GM18861 (cell line): ENCODE measurements around the gene VIPAS39.

Source experiments
- ATAC-seq: cut with Tn5 transposase; IDR thresholded peaks from one replicate; pipeline ENCODE4 v1.9.1; 2021; ENCODE audit not compliant: unreplicated experiment

VIPAS39 gene

DNA sequence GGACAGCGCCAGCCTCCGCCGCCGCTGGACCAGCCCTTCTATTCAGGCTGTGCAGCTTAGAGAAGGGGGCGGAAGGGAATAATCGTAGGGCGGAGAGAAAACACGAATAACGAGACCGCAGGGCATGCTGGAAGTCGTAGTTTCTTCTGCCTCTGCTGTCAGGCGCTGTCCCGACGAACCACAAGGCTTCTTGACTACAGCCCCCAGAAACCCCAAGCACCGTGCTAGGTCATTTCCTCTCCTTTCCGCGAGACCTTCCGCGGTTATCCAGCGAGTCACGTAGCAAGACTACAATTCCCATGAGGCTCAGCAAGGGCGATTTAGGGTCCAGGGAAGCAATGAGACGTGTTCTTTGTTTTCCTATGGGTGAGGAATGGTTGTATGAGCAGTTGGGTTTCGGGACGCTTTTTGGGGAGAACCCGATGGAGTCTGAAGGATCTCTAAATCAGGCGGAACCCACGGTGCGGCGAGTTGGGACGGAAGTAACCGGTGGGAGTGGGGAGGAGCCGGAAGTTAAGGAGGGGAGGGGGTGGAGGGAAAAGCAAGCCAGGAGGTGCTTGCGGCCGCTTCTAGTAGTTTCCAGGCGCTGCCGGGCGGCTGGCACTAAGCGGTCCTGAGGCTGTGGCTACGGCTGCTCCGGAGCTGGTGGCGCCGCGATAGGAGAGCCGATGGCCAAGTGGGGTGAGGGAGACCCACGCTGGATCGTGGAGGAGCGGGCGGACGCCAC is at the start of gene VIPAS39, which contains the start of gene AHSA1:
TSS of gene VIPAS39 (minus strand) at position 80 of the 727 bp plus-strand sequence. CDS start 3,499 bp downstream, outside the sequence.
TSS of gene AHSA1 (plus strand) at position 572 of the 727 bp plus-strand sequence. CDS start at position 669, 97 bp downstream.
- peak; percentile 85 for ATAC-seq

- ATAC-seq = no peak
Measured at GRCh38 chr14:77505031-77505430, 47.6 kb upstream of the VIPAS39 start.

GRCh38 chr14:77503138-77503537 is 45.7 kb upstream of the VIPAS39 start:
- no peak for ATAC-seq

- no peak for ATAC-seq
Measured at GRCh38 chr14:77502109-77502782, 44.8 kb upstream of the VIPAS39 start.

- no peak for ATAC-seq
Measured at GRCh38 chr14:77498984-77499527, 41.7 kb upstream of the VIPAS39 start.

GRCh38 chr14:77498120-77498979 is 40.9 kb upstream of the VIPAS39 start, which contains the start of gene ISM2:
Gene ISM2 (minus strand): TSS chr14:77498816. CDS start chr14:77498793, 23 bp downstream.
- peak; percentile 53 for ATAC-seq

DNA sequence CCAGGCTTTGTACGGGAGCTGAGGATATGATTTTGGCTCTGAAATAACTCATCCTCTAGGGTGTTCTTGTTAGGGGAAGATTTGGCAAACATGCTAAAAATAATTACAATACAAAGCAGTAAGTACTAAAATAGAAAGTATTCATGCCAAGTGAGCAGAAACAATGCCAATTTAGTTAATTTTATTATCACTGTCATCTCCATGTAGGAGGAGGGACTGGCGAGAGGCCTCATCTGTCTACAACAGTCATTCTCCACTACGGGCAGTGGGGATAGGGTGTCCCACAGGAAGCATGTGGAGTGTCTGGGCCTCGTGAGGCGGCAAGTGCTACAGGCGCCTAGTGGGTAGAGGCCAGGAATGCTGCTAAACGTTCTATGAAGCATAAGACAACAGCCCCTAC is 37.9 kb upstream of the VIPAS39 start:
- no peak for ATAC-seq

DNA sequence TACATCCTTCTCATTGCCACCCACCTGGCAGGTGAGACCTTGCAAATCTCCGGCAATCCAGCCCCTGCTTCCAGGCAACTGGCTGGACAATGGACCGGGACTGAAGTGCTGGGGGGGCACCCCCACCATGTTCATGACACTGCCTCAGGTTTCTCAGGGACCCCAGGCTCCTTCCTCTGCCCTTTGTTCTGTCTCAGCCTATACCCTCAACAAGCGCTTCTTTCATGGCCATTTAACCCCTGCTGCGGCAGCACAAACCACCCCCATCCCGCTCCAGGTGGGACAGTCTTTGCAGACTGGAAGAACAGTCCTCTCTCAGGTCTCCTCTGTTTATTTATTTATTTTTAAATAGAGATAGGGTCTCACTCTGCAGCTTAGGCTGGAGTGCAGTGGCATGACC is 33.7 kb upstream of the VIPAS39 start:
- ATAC-seq = no peak

DNA sequence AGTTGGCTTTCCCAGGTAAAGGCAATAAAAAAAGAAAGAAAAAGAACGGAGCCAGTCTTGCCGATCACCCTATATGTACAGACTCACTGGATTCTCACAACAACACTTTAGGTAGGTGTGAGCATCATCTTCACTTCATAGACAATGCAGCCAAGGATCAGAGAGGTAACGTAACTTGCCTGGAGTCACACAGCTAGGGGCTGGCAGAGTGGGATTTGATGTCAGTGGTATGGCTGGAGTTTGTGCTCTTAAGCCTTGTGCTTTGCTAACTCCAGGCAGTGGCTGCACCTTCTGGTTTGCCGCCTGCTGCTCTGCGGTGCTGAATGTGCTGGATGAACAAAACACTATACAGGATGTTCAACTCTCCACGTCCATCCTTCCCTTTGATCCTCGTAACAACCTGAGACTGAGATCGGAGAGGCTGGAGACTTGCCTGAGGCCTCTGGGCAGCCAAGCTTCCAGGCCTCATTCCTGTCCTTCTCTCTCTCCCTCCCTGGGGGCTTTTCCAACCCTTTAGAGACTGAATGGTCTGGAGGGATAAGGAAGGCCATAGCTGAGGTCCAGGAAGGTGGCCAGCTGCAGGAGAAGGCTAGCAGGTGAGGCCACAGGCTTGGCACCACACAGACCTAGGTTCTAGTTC is 33.1 kb upstream of the VIPAS39 start:
- no peak for ATAC-seq

DNA sequence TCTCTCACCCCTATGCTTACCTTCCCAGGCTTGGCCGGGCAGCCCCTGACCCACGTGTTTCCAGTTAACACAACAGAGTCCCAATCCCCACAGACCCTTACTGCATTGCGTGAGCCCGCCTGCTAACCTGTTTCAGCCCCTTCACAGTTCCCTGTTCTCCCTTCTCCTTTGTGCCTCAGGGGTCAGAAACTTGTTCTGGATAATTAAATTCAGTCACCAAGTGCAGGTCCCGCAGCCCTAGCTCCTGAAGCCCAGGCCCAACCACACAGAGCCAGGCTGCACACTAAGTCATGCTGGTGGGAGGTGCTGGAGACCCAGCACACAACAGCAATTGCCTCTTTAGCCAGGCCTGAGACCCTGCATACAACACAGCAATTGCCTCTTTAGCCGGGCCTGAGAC is 31.6 kb upstream of the VIPAS39 start:
- ATAC-seq = no peak

- no peak for ATAC-seq
Measured at GRCh38 chr14:77488558-77488957, 31.2 kb upstream of the VIPAS39 start.

DNA sequence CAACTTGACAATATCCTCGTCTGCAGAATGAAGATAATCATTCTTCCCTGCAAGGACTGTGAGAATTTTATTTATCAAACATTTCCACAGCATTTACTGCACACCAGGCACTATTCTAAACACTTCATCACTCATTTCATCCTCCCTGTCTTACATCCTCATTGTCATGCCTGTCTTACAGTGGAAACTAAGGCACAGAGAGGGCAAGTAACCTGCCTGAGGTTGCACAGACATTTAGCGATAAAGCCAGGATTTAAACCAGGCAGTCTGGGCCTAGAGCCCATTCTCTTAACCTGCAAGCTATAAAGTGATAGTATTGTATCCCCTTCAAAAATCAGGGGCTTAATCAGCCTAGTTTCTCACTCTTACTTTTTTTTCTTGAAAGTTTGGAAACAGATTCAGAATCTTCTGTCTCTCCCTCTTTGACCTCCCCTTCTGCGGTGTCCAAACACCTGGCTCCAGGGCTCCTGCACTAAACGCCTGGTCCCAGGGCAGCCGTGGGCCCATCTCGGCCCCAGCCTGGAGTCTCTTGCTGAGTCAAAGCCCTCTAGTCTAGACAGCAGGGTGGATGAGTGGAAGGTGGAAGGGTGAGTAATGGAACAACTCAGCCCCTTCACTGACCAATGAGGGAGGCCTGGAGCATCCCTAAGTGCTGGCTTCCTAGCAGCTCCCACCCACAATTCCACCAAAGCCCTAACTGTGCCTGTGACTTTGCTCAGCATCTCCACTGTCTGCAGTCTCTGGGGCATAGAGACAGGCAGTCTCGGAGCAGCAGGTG is 28.7 kb upstream of the VIPAS39 start:
- no peak for ATAC-seq

- ATAC-seq = no peak
Measured at GRCh38 chr14:77485256-77485655, 27.9 kb upstream of the VIPAS39 start.

- ATAC-seq = no peak
Measured at GRCh38 chr14:77482422-77482821, 25.0 kb upstream of the VIPAS39 start.

DNA sequence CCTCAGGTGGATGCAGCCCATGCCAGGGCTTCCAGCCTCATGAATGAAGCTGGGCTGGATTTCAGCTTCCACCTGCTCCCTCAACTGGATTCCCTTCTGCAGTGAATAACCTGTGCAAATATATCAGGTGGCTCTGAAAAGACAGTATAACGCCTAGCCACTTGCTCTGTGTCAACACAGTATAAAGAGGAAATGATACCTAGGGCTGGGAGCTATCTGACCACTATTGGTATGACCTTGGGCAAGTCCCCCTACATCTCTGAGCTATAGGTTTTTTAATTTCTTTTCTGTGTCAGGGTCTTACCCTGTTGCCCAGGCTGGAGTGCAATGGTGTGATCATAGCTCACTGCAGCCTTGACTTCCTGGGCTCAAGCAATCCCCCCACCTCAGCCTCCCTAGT is 21.4 kb upstream of the VIPAS39 start:
- ATAC-seq = peak; percentile 96

GRCh38 chr14:77478029-77478428 is 20.6 kb upstream of the VIPAS39 start:
- ATAC-seq = no peak

DNA sequence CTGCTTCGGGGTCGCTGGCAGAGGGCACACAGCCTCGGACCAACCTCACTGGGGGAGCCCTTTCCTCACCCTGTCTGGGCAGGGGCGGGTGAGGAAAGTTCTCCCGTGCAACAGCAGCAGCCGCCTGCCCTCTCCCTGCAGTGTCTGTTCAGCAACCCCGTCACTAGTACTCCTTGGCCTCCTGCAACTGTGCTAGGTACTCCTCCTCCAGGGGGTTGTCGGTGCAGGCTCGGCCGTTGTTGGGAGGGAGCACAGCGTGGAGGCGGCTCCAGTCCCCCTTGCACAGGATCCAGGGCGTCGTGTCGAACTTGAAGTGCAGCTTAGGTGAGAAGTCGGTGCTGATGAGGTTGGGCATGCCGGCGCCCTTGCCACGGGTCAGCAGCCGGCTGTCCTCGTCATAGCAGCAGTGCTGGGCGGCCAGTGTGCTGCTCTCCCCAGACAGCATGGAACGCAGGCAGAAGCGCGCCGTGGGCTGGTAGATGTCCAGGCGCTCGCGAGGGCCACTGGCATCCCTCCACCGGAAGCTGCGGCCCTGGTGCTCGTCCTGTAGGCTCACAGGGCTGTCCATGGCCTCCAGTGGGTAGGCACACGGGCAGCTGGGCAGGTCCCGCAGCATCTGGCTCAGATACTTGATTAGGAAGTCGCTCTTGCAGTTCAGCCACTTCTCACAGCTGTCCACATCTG is 18.2 kb upstream of the VIPAS39 start:
- ATAC-seq = no peak

DNA sequence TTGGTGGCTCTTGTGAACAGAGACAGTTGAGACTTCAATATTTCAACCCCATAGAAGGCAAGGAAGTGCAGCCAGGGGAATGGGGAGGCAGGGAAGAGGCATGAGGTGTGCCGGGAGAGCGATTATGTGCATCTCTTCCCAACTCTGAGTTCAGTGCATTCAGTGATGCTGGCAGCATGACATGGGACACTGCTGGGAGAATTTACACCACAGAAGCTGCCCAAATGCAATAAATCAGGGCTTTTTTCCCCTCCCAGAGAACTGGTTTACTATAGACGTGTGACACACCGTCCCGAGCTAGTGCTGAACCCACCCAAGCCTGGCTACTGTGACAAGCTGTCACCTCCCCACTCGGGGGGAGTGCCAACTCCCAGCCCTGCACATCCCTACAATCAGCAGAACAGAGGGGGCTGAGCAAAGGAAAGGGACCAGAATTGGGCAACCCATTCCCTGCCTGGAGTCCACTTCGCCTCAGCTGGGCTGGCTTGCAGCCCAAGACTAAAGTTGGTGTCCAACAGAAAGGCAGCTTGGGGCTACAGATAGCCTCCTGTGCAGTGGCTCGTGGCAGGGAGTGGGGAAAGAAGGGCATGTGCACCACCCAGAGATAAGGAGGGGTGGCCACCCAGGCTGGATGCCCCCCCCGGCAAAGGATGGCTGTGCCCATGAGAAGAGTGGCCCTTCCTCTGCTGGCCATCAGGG is 17.2 kb upstream of the VIPAS39 start:
- no peak for ATAC-seq

DNA sequence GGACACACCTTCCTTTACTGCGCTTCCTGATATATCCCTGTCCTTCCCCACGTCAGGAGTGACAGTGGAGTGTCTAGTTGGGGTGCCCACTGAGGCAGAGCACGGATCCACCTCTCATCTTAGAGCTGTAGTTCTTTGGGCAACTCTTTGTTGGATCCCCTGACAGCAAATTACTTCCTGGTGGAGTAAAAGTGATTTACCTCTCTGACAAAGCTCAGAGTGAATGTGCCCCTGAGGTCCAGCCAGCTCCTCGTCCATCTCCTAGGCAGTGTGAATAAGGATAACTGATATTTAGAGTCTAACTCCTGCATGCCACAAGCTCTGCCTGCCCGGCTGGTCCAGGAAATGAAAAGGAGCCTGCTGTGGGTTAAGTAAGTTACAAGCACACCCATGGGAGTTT is 16.5 kb upstream of the VIPAS39 start:
- ATAC-seq = no peak
